SW 1271 (cell line): ENCODE results near the gene OR6C76.

Experiments used
- DNase-seq, 2 experiments: peaks; one replicate each; lab custom pipeline; 2025; lab: John Stamatoyannopoulos, UW

The OR6C76 gene

GRCh38 chr12:55469291-55469690 is 43.2 kb downstream of the OR6C76 start:
- no peak for DNase-seq

GRCh38 chr12:55470088-55470829 is 44.2 kb downstream of the OR6C76 start, which contains the start of gene OR6C70:
TSS of gene OR6C70 (minus strand) at chr12:55470138. CDS start at chr12:55470138, 0 bp downstream.
- DNase-seq, result no peak

- DNase-seq, result no peak
Observed at GRCh38 chr12:55472264-55472663, 46.2 kb downstream of the OR6C76 start.
